Endothelial cell (in vitro differentiated cells): ENCODE results near the gene PARVB. TPM values are rescaled to one million over a fixed set of nuclear protein-coding genes. Genes with fewer than 3 reads are reported as not detected.

Source experiments
- DNase-seq: peaks from one replicate; pipeline ENCODE4 v3.0.0; 2021; ENCODE audit warnings: low spot score
- H3K27ac Mint-ChIP-seq: one replicate; pipeline ENCODE4 v1.8.0; 2021; ENCODE audit warnings: mixed read lengths, inconsistent platforms; ENCODE audit not compliant: unreplicated experiment
- H3K27me3 Mint-ChIP-seq: one replicate; pipeline ENCODE4 v1.8.0; 2021; ENCODE audit warnings: mild to moderate bottlenecking, moderate library complexity, mixed read lengths, inconsistent platforms; ENCODE audit not compliant: unreplicated experiment
- H3K36me3 Mint-ChIP-seq: one replicate; pipeline ENCODE4 v1.8.0; 2021; ENCODE audit warnings: mild to moderate bottlenecking, low read depth, mixed read lengths, inconsistent platforms; ENCODE audit not compliant: unreplicated experiment
- H3K4me1 Mint-ChIP-seq: one replicate; pipeline ENCODE4 v1.8.0; 2021; ENCODE audit warnings: mild to moderate bottlenecking, mixed read lengths, inconsistent platforms; ENCODE audit not compliant: unreplicated experiment
- H3K4me3 Mint-ChIP-seq: one replicate; pipeline ENCODE4 v1.8.0; 2021; ENCODE audit warnings: mild to moderate bottlenecking, mixed read lengths, inconsistent platforms; ENCODE audit not compliant: unreplicated experiment
- H3K9me3 Mint-ChIP-seq: one replicate; pipeline ENCODE4 v1.8.0; 2021; ENCODE audit warnings: mixed read lengths, inconsistent platforms; ENCODE audit not compliant: unreplicated experiment
- total RNA-seq: library from RNA; stranded (reverse); fragmentation: NEBNext Ultra II Directional; extraction: Animal tissue kit (Norgen Biotek cat#: 25700); gene quantifications from one replicate; pipeline ENCODE4 v1.2.1, GENCODE V29; 2021; ENCODE audit not compliant: unreplicated experiment
- TF ChIP-seq, protein P1 (sequence below): fragments of 200-600 bp; sonication (generic); IDR thresholded peaks from one replicate; pipeline ENCODE4 v1.5.0; 2021; ENCODE audit warnings: antibody characterized with exemption; ENCODE audit not compliant: unreplicated experiment

Gene PARVB
- total RNA-seq, 1 donor from 2014 or later = 105 TPM

GRCh38 chr22:44075022-44075421 is 50.9 kb downstream of the PARVB start:
- Mint-ChIP-seq H3K27ac (no peak overlapping the region), H3K36me3 (peaks cover 3% of the 10 kb centered on the region), H3K27me3 (peaks cover 7% of the 10 kb centered on the region), H3K4me3 (no peak overlapping the region), H3K9me3 (no peaks in the 10 kb centered on the region), H3K4me1 (peaks cover 8% of the 10 kb centered on the region)
- TF ChIP-seq, protein P1, sequence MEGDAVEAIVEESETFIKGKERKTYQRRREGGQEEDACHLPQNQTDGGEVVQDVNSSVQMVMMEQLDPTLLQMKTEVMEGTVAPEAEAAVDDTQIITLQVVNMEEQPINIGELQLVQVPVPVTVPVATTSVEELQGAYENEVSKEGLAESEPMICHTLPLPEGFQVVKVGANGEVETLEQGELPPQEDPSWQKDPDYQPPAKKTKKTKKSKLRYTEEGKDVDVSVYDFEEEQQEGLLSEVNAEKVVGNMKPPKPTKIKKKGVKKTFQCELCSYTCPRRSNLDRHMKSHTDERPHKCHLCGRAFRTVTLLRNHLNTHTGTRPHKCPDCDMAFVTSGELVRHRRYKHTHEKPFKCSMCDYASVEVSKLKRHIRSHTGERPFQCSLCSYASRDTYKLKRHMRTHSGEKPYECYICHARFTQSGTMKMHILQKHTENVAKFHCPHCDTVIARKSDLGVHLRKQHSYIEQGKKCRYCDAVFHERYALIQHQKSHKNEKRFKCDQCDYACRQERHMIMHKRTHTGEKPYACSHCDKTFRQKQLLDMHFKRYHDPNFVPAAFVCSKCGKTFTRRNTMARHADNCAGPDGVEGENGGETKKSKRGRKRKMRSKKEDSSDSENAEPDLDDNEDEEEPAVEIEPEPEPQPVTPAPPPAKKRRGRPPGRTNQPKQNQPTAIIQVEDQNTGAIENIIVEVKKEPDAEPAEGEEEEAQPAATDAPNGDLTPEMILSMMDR = no peak
- DNase-seq = no peak

GRCh38 chr22:44075670-44076069 is 51.6 kb downstream of the PARVB start:
- Mint-ChIP-seq H3K27ac (no peak overlapping the region), H3K4me3 (peak overlapping the region; percentile 74), H3K4me1 (peaks cover 2% of the 10 kb centered on the region), H3K9me3 (no peaks in the 10 kb centered on the region), H3K27me3 (peaks cover 7% of the 10 kb centered on the region), H3K36me3 (peaks cover 3% of the 10 kb centered on the region)
- DNase-seq = no peak
- TF ChIP-seq, protein P1 = no peak

GRCh38 chr22:44076825-44077224 is 52.7 kb downstream of the PARVB start:
- H3K4me1 Mint-ChIP-seq = no peaks in the 10 kb centered on the region
- TF ChIP-seq, protein P1 = no peak
- no peak overlapping the region for H3K4me3 Mint-ChIP-seq
- peaks cover 7% of the 10 kb centered on the region for H3K27me3 Mint-ChIP-seq
- H3K9me3 Mint-ChIP-seq = no peaks in the 10 kb centered on the region
- no peak overlapping the region for H3K27ac Mint-ChIP-seq
- H3K36me3 Mint-ChIP-seq = peaks cover 3% of the 10 kb centered on the region
- no peak for DNase-seq

DNA sequence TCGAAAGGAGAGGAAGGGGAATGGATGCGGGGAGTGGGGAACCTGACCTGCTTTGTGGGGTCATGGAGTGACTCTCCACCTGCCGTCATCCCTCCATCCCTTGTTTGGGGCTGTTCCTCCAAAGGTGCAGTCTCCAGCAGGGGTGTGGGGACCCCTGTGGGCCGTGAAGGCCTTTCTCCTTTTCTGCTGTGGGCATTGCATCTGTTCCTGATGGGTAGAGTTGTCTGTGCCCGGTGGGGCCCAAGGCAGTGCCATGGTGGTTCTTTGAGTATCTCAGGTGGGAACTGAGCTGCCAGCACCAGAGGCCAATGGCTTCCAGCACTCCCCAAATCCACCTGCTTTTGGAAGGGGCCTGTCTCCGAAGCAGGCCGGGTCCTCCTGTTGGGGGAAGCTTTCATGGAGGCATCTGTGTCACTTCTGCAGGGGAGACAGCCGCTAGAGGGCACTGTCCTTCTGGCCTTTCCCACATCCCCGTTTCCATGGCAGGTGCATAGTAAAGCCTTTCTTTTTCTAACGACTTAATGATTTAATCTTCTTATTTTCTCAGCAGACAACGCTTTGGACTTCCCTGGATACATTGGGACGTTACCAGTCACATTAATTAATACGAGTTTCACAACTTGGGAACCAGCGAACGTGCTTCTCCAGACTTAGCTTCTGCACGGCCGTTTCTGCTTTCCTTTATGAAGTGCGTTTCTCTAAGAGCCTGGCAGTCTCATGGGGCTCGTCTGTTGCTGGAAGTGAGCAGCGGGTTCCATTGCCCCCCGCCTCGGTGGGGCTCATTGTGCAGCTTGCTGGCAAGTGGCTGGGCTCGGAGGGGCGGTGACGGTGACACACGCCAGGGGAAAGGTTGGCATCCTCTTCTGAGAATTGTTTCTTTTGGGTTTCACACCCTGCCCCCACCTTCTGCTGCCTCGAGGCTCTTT is 57.1 kb downstream of the PARVB start:
- Mint-ChIP-seq H3K27me3 (peaks cover 7% of the 10 kb centered on the region), H3K27ac (no peak overlapping the region)
- TF ChIP-seq, protein P1 = peak; percentile 74

GRCh38 chr22:44082801-44083200 is 58.7 kb downstream of the PARVB start:
- Mint-ChIP-seq H3K9me3 (no peaks in the 10 kb centered on the region), H3K27ac (no peak overlapping the region), H3K4me3 (no peak overlapping the region), H3K27me3 (peaks cover 3% of the 10 kb centered on the region), H3K4me1 (no peaks in the 10 kb centered on the region), H3K36me3 (peaks cover 16% of the 10 kb centered on the region)
- TF ChIP-seq, protein P1 = no peak
- no peak for DNase-seq

More for the DNA sequence above, 57.1 kb downstream of the PARVB start:
- Mint-ChIP-seq H3K36me3 (peaks cover 16% of the 10 kb centered on the region), H3K4me3 (no peak overlapping the region), H3K9me3 (no peaks in the 10 kb centered on the region), H3K4me1 (no peaks in the 10 kb centered on the region)
- DNase-seq = peak; percentile 74
